Fibroblast of pulmonary artery (primary cell): Measurements from ENCODE around the gene ALK.

Experiments
- DNase-seq: peaks from one replicate; pipeline ENCODE4 v3.0.0-alpha.2; 2010; ENCODE audit warnings: low read depth
- H3K4me3 ChIP-seq: replicated peaks from 2 replicates; pipeline ENCODE4 v1.5.1; 2011; ENCODE audit warnings: low read depth, mild to moderate bottlenecking, control low read depth, low read length, moderate library complexity
- TF ChIP-seq, protein P1 (sequence below): IDR thresholded peaks from 2 replicates; pipeline ENCODE4 v1.5.1; 2011; ENCODE audit warnings: mild to moderate bottlenecking, control low read depth, low read length, inconsistent platforms; ENCODE audit errors: missing control alignments

Gene ALK

GRCh38 chr2:29560030-29560429, 361.4 kb downstream of the ALK start:
- H3K4me3 ChIP-seq: no peak overlapping the region
- no peak for DNase-seq
- TF ChIP-seq, protein P1, sequence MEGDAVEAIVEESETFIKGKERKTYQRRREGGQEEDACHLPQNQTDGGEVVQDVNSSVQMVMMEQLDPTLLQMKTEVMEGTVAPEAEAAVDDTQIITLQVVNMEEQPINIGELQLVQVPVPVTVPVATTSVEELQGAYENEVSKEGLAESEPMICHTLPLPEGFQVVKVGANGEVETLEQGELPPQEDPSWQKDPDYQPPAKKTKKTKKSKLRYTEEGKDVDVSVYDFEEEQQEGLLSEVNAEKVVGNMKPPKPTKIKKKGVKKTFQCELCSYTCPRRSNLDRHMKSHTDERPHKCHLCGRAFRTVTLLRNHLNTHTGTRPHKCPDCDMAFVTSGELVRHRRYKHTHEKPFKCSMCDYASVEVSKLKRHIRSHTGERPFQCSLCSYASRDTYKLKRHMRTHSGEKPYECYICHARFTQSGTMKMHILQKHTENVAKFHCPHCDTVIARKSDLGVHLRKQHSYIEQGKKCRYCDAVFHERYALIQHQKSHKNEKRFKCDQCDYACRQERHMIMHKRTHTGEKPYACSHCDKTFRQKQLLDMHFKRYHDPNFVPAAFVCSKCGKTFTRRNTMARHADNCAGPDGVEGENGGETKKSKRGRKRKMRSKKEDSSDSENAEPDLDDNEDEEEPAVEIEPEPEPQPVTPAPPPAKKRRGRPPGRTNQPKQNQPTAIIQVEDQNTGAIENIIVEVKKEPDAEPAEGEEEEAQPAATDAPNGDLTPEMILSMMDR: no peak

DNA sequence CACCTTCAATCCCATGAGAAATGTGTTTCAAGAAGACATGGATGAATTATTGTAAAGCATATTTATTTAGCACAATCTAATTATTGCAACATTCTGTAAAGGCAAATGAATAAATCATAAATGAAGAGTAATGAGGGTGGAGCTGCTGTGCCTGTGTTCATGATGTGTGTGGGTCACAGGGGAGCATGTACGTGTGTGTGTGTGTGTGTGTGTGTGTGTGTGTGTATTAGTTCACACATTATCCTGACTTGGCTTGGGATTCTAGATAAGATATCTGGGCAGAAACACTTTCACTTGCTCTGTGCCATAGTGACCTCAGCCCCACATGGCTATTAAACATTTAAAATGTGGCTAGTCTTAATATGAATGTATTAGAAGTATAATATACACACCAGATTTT, 361.8 kb downstream of the ALK start:
- no peak overlapping the region for H3K4me3 ChIP-seq
- TF ChIP-seq, protein P1: no peak
- DNase-seq: no peak

- H3K4me3 ChIP-seq: no peak overlapping the region
- TF ChIP-seq, protein P1: no peak
- no peak for DNase-seq
Observed at GRCh38 chr2:29558097-29558496, 363.3 kb downstream of the ALK start.

- H3K4me3 ChIP-seq: no peak overlapping the region
- TF ChIP-seq, protein P1: no peak
- DNase-seq: no peak
Observed at GRCh38 chr2:29557268-29557667, 364.1 kb downstream of the ALK start.

- no peak for DNase-seq
- TF ChIP-seq, protein P1: no peak
- H3K4me3 ChIP-seq: no peak overlapping the region
Observed at GRCh38 chr2:29549069-29549380, 372.4 kb downstream of the ALK start.

DNA sequence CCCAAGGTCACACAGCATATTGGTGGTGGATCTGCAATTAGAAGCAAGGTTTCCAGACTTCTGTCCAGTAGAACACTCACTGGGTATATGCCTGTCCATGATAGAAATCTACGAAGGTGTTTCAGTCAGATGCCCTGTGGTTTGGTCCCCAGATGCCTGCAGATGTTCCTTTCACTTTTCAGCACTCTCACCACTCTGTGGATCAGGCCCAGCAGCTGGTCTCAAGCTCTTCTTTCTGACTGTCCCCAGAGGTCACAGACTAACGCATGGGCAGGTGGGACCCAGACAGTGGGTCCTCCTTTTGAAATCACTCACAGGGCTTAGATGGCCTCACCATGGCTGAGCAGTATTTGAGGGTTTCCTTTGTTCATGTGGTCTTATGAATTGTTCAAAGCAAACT, 376.5 kb downstream of the ALK start:
- H3K4me3 ChIP-seq: no peak overlapping the region
- no peak for DNase-seq
- TF ChIP-seq, protein P1: no peak

DNA sequence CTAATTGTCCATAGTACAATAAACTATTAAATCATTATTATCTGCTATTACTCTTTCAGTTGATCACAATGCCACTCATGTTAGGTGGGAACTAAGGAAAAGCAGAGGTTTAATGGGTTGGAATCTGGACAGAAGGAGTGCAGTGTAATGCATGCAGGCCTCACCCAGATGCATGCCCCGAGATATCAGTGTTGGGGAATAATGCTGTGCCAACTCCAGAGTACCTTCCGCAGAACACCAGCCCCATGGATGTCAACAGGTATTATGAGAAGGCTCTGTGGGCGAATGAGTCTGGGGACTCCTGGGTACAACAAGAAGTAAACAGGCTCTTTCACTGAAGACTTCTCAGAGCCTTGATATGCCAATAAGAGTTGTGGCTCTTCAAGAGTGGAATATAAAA, 377.4 kb downstream of the ALK start:
- TF ChIP-seq, protein P1: no peak
- DNase-seq: no peak
- H3K4me3 ChIP-seq: no peak overlapping the region
